Measurements from ENCODE around the gene SDK1. TPM values are rescaled to one million over a fixed set of nuclear protein-coding genes. Genes with fewer than 3 reads are reported as not detected.

Gene SDK1
- total RNA-seq, 6 experiments from 2014 or later = not detected

GRCh38 chr7:4282434-4283223, 981.6 kb downstream of the SDK1 start:
- Mint-ChIP-seq H3K36me3 (ENCODE audit: low read depth) (peaks cover 8% of the 10 kb centered on the region), H3K27me3 (ENCODE audit: insufficient read depth) (no peaks in the 10 kb centered on the region), H3K9me3 (peaks cover 68% of the 10 kb centered on the region), H3K27ac (no peak overlapping the region), H3K4me1 (ENCODE audit: low read depth) (no peaks in the 10 kb centered on the region), H3K4me3 (no peak overlapping the region)
- peak; percentile 1 for DNase-seq
- TF ChIP-seq CTCF (IDR thresholded peaks at IDR 0.05) = no peak

GRCh38 chr7:4286351-4286750, 985.3 kb downstream of the SDK1 start:
- H3K4me1 Mint-ChIP-seq (ENCODE audit: low read depth) = no peaks in the 10 kb centered on the region
- no peak for DNase-seq
- peaks cover 64% of the 10 kb centered on the region for H3K9me3 Mint-ChIP-seq
- H3K27me3 Mint-ChIP-seq (ENCODE audit: insufficient read depth) = no peaks in the 10 kb centered on the region
- TF ChIP-seq CTCF (IDR thresholded peaks at IDR 0.05) = no peak
- peaks cover 8% of the 10 kb centered on the region for H3K36me3 Mint-ChIP-seq (ENCODE audit: low read depth)
- no peak overlapping the region for H3K27ac Mint-ChIP-seq
- no peak overlapping the region for H3K4me3 Mint-ChIP-seq

- Mint-ChIP-seq H3K36me3 (ENCODE audit: low read depth) (peaks cover 4% of the 10 kb centered on the region; the same call in 1 of the 2 replicates), H3K9me3 (peaks cover 62% of the 10 kb centered on the region), H3K27ac (no peak overlapping the region), H3K4me3 (no peak overlapping the region), H3K27me3 (ENCODE audit: insufficient read depth) (no peaks in the 10 kb centered on the region), H3K4me1 (ENCODE audit: low read depth) (no peaks in the 10 kb centered on the region)
- no peak for DNase-seq
- no peak for TF ChIP-seq CTCF (IDR thresholded peaks at IDR 0.05)
Measured at GRCh38 chr7:4288791-4289394, 987.8 kb downstream of the SDK1 start.

- H3K4me1 Mint-ChIP-seq (ENCODE audit: low read depth) = no peaks in the 10 kb centered on the region
- H3K4me3 Mint-ChIP-seq = no peak overlapping the region
Measured at GRCh38 chr7:4297165-4297917, 996.3 kb downstream of the SDK1 start.

GRCh38 chr7:4297918-4298219, 996.8 kb downstream of the SDK1 start:
- H3K9me3 Mint-ChIP-seq = peaks cover 59% of the 10 kb centered on the region

More at GRCh38 chr7:4297165-4297917, 996.3 kb downstream of the SDK1 start:
- DNase-seq = no peak
- 0 out of 2 replicates have a peak, but pooled peaks cover 4% of the 10 kb centered on the region for H3K36me3 Mint-ChIP-seq (ENCODE audit: low read depth)
- TF ChIP-seq CTCF (IDR thresholded peaks at IDR 0.05) = no peak
- H3K27ac Mint-ChIP-seq = no peak overlapping the region
- H3K9me3 Mint-ChIP-seq = peaks cover 62% of the 10 kb centered on the region
- H3K27me3 Mint-ChIP-seq (ENCODE audit: insufficient read depth) = no peaks in the 10 kb centered on the region; the same call in 1 of the 2 replicates

More at GRCh38 chr7:4297918-4298219, 996.8 kb downstream of the SDK1 start:
- no peak for DNase-seq
- TF ChIP-seq CTCF (IDR thresholded peaks at IDR 0.05) = no peak
- Mint-ChIP-seq H3K4me1 (ENCODE audit: low read depth) (no peaks in the 10 kb centered on the region), H3K27ac (no peak overlapping the region), H3K27me3 (ENCODE audit: insufficient read depth) (no peaks in the 10 kb centered on the region; the same call in 1 of the 2 replicates), H3K36me3 (ENCODE audit: low read depth) (0 out of 2 replicates have a peak, but pooled peaks cover 4% of the 10 kb centered on the region), H3K4me3 (no peak overlapping the region)
